Uterus (tissue), 4 donors: Measurements from ENCODE around the gene SENP8. TPM values are rescaled to one million over a fixed set of nuclear protein-coding genes. Genes with fewer than 3 reads are reported as not detected.

Experiments
- DNase-seq, 2 donors: peaks; one replicate each; pipeline ENCODE4 v3.0.0-alpha.2; 2019 to 2020
- H3K27ac ChIP-seq, 2 donors: fragments of 200-600 bp; sonication (generic); 1 replicate in 1 of 2; 2 replicates in 1 of 2; pipeline ENCODE4 v1.5.1; 2016 to 2018
- H3K27me3 ChIP-seq, 2 donors: fragments of 200-600 bp; sonication (generic); one replicate each; pipeline ENCODE4 v1.5.1; 2018 to 2019; ENCODE audit warnings: control low read depth in 1 of 2
- H3K36me3 ChIP-seq, 2 donors: fragments of 200-600 bp; sonication (generic); one replicate each; pipeline ENCODE4 v1.5.1; 2019; ENCODE audit warnings: control low read depth in 1 of 2
- H3K4me1 ChIP-seq, 2 donors: fragments of 200-600 bp; sonication (generic); one replicate each; pipeline ENCODE4 v1.5.1; 2018 to 2019; ENCODE audit warnings: control low read depth in 1 of 2
- H3K4me3 ChIP-seq, 2 donors: fragments of 200-600 bp; sonication (generic); 1 replicate in 1 of 2; 2 replicates in 1 of 2; pipeline ENCODE4 v1.5.1; 2018 to 2019; ENCODE audit warnings: mild to moderate bottlenecking in 1 of 2
- H3K9me3 ChIP-seq, 2 donors: fragments of 200-600 bp; sonication (generic); one replicate each; pipeline ENCODE4 v1.5.1; 2019; ENCODE audit warnings: control low read depth in 1 of 2
- POLR2A ChIP-seq, 2 donors: fragments of 450-650 bp; IDR thresholded peaks; one replicate each; pipeline ENCODE4 v1.6.1; 2016; ENCODE audit warnings: antibody characterized with exemption in 2 of 2, mild to moderate bottlenecking in 1 of 2, moderate library complexity in 1 of 2
- intact Hi-C: fragments of 100-400 bp; cut with DNase I; formaldehyde crosslinking; loops from one replicate; pipeline ENCODE4 v1.15.1; 2023; ENCODE audit warnings: low total_unique reads
- total RNA-seq, 4 donors: library from RNA; depleted of rRNA in 3 of 4; stranded (reverse); fragments of >200 nt in 3 of 4; gene quantifications; one replicate each; pipeline versions ENCODE4 v1.1.0 to v1.2.4, GENCODE V29; 2014 to 2023
- TF ChIP-seq, protein P1 (sequence below), 4 experiments: fragments of 200-600 bp in 2 of 4; fragments of 450-650 bp in 2 of 4; sonication (generic) in 2 of 4; IDR thresholded peaks; one replicate each; pipeline ENCODE4 v1.5.1; 2016 to 2019; ENCODE audit warnings: antibody characterized with exemption in 4 of 4, mild to moderate bottlenecking in 2 of 4, moderate library complexity in 1 of 4
- donor health status: DM: yes; HTN: yes; CAD: no.

Gene SENP8
- total RNA-seq, 4 donors from 2014 or later: 0.77 to 5.6 (median 3.5) TPM

DNA sequence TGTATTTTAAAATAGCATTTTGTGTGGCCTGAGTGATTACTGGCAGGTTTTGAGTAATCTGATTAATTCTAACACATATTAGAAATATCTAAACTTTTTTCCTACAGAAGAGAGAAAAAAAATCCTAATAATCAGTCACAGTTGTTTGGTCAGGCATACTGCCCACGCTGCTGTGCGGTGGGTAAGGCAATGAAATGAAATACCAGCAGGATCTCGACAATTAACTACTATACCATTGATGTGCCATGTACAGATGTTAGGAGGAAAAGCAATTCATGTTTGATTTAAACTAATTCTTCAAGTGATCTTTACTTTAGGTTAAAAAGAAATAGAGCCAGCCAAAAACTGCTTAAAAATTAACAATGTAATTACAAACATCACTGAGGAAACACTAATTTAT is 74.2 kb downstream of the SENP8 start:
- no peaks in the 10 kb centered on the region for H3K36me3 ChIP-seq
- no peak for DNase-seq
- no peak overlapping the region for H3K4me3 ChIP-seq
- H3K27me3 ChIP-seq: peaks cover 0 to 10% of the 10 kb centered on the region in 2 donors
- intact Hi-C loops: no loop called here
- no peaks in the 10 kb centered on the region for H3K9me3 ChIP-seq
- peaks cover 0 to 5% of the 10 kb centered on the region in 2 donors for H3K4me1 ChIP-seq
- TF ChIP-seq POLR2A (IDR thresholded peaks at IDR 0.05): no peak
- TF ChIP-seq, protein P1, sequence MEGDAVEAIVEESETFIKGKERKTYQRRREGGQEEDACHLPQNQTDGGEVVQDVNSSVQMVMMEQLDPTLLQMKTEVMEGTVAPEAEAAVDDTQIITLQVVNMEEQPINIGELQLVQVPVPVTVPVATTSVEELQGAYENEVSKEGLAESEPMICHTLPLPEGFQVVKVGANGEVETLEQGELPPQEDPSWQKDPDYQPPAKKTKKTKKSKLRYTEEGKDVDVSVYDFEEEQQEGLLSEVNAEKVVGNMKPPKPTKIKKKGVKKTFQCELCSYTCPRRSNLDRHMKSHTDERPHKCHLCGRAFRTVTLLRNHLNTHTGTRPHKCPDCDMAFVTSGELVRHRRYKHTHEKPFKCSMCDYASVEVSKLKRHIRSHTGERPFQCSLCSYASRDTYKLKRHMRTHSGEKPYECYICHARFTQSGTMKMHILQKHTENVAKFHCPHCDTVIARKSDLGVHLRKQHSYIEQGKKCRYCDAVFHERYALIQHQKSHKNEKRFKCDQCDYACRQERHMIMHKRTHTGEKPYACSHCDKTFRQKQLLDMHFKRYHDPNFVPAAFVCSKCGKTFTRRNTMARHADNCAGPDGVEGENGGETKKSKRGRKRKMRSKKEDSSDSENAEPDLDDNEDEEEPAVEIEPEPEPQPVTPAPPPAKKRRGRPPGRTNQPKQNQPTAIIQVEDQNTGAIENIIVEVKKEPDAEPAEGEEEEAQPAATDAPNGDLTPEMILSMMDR (IDR thresholded peaks at IDR 0.05): no peak
- no peak overlapping the region for H3K27ac ChIP-seq

Other genes starting within 250 kb of the SENP8 start
- 100 to 1,000 TPM in 2 of 4 donors, 10 to 100 TPM in 2; 45.6 to 141 (median 90.0) TPM for gene MYO9A, start 253 bp upstream of the SENP8 start, total RNA-seq
- 1 to 10 TPM in 1 of 4 donors, under 1 TPM in 1, not detected in 2; 0.67 to 4.1 TPM for gene GRAMD2A, start 79.4 kb downstream of the SENP8 start, total RNA-seq
- 100 to 1,000 TPM; 101 to 443 (median 191) TPM for gene PKM, start 112.8 kb downstream of the SENP8 start, total RNA-seq
- gene PARP6, start 154.2 kb downstream of the SENP8 start, total RNA-seq: 100 to 1,000 TPM in 1 of 4 donors, 10 to 100 TPM in 3; 32.1 to 111 (median 55.6) TPM
- gene CELF6, start 201.8 kb downstream of the SENP8 start, total RNA-seq: 10 to 100 TPM in 1 of 4 donors, 1 to 10 TPM in 3; 1.9 to 12.3 (median 5.6) TPM